ENCODE data around the gene PRSS56.

The PRSS56 gene

GRCh38 chr2:232486558-232487384 lies 33.4 kb upstream of the PRSS56 start:
- peak; percentile 23 for DNase-seq

- peak; percentile 25 for DNase-seq
These were observed 32.6 kb upstream of the PRSS56 start, which contains the start of gene ECEL1 for GRCh38 chr2:232487385-232488096. Gene ECEL1, minus strand, starts transcription at chr2:232487834. Its CDS starts 1,181 bp downstream, at chr2:232486653.

DNA sequence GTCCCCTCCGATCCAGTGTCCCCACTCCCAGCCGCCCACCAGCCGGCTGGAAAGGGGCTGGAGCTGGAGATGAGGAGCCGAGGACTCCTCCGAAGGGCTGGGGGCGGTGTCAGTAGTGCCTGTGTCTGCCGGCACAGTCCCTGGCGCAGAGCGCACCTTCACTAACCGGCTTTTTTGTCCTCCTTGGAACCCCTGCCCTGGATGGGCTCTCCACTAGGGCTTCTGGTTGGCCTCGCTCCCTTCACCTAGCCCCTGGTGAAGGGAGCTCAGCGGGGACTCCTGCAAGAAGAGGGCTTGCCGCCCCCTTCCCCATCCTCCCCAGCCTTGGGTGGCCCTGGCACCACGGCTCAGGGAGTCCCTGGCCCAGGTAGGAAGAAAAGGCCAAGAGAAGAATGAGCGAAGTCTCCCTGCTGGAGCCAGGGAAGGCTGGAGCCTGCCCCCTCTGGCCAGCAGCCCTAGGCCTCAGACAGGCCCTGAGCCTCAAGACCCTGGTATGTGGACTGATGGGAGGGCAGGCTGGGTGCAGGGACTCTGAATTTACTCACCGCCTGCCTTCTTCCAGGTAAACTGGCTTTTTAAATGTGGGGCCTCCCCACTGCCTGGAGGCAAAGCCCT lies 32.0 kb upstream of the PRSS56 start:
- peak; percentile 12 for DNase-seq

DNA sequence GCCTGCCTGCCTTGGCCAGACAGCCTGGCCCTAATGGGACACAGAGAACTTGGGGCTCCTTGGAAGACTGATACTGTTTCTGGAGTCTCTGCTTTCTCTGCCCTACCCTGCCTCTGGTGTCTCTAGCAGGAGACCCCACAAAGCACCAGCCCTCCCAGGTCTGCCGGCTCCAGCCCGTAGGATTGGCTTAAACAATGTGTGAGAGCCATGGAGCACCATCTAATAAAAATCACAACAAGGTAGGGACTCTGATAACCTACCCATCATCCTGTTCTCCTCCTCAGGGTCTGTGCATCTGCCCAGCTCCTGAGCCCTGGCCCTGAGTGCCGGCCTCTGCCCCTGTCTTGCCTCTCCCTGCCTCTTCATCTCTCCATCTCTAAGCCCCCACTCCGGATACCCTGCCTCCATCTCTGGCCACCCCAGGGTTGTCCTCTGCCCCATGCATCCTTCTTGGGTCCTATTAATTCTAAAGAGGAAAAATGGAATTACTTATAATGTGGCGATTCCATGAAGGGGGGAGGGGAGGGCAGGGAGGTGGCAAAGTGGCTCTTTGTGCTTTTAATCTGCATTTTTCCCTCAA lies 31.4 kb upstream of the PRSS56 start:
- peak; percentile 13 for DNase-seq

GRCh38 chr2:232489516-232490220 lies 30.5 kb upstream of the PRSS56 start:
- peak; percentile 18 for DNase-seq

GRCh38 chr2:232490221-232491138 lies 29.7 kb upstream of the PRSS56 start:
- DNase-seq: peak; percentile 29

- peak; percentile 1 for DNase-seq
These were observed 28.9 kb upstream of the PRSS56 start for GRCh38 chr2:232491139-232491780.

DNA sequence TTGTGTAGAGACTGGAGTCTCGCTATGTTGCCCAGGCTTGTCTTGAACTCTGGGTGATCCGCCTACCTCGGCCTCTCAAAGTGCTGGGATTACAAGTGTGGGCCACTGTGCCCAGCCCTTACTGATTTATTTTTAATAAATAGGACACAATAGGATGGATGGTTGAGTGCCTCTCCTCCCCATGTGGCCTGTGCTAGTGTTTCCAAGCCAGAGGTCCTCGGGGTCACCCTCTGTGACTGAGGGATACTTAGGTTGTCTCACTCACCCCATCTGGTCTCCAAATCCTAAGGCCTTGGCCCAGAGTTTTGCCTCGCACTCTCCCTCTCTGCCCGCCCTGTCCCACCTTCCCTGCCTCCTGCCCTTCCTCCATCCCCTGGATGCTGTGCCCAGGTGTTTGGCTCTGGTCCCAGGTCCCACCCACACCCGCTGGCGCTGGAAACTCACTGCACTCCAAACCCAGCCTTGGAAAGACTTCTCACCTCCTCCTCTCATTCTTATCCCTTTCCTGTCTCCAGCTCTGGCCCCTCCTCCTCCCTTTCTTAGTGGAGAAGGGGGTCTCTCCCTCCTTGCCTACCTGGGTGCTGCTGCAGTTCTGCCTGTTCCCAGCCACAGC lies 27.8 kb upstream of the PRSS56 start:
- peak; percentile 7 for DNase-seq

DNA sequence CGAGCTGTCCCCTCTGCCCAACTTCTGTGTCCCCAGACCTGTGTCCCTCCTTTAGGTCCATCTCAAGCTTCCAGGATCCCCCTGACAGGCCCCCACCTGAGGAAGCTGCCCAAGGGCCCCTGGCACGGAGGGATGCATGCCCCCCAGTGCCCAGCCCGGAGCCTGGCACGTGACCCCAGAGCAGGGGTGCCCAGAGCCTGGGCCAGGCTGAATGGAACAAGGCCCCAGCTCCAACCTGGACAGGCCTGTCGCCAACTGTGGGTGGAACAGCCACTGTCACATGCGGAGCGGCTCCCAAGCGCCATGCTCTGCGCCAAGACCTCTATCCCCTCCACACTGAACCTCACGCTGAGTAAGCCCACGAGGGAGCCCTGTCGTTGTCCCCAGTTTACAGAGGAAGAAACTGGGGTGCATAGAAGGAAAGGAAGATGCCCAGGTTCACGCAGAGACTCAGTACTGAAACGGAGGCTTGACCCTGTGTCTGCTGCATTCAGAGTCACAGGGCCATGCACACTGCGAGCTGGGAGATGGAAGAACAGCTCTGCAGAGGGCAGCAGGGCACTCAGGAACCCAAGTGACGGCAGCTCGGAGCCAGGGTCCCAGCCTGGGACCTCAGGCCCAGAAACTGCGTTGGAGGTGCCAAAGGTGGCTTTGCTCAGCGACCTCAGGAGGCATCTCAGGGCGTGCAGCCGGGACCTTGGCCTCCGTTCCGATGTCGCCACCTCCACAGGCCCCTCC lies 27.1 kb upstream of the PRSS56 start:
- peak; percentile 22 for DNase-seq

GRCh38 chr2:232493701-232494474 lies 26.3 kb upstream of the PRSS56 start:
- DNase-seq: peak; percentile 6

- no peak for DNase-seq
These were observed 25.6 kb upstream of the PRSS56 start for GRCh38 chr2:232494542-232494941.

DNA sequence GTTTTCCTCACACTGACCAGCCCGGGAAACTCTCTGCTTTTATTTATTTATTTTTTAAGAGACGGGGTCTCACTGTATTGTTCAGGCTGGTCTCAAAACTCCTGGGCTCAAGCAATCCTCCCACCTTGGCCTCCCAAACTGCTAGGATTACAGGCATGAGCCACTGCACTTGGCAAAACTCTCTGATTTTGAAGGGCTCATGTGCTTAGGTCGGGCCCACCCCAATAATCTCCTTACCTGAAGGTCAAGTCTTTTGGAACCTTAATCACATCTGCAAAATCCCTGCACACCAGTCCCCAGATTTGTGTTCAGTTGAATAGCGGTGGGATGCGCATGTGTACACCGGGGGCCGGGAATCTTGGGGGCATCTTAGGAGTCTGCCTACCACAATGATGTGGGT lies 24.9 kb upstream of the PRSS56 start:
- no peak for DNase-seq

DNA sequence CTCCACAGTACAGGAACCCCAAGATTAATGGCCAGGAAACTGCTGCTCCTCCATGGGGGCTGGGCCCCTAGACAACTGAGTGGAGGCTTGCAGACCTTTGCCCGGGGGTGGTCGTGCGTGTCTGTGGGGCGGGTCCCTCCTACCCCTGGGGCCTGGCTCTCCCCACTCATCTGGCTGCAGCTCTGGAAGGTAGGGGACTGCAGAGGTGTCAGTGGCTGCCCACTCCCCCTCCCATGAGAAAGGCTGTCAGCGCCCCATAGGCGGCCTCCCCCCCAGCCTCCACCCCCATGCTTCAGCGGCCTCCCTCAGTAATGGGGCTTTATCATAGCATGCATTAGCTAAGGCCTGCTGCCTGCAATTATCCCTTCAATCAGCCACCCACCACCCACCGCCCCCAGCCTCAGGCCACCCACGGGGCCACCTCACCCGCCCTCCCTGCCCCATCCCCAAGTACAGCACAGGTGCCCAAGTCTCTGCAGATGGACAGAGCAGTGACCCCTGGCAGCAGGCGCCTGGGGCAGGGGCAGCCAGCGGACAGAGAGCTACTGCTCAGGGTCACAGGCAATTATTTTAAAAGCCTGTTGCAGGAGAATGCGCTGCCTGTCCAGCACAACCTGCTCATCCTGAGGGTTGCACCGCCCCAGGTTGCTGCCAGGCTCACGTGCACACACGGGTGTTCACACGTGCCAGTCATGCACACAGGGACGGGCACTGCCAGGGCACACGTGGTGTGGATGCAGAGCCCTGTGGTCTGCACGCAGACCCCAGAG lies 23.5 kb upstream of the PRSS56 start:
- no peak for DNase-seq

GRCh38 chr2:232497348-232497747 lies 22.8 kb upstream of the PRSS56 start:
- no peak for DNase-seq

GRCh38 chr2:232498452-232498851 lies 21.7 kb upstream of the PRSS56 start:
- no peak for DNase-seq

DNA sequence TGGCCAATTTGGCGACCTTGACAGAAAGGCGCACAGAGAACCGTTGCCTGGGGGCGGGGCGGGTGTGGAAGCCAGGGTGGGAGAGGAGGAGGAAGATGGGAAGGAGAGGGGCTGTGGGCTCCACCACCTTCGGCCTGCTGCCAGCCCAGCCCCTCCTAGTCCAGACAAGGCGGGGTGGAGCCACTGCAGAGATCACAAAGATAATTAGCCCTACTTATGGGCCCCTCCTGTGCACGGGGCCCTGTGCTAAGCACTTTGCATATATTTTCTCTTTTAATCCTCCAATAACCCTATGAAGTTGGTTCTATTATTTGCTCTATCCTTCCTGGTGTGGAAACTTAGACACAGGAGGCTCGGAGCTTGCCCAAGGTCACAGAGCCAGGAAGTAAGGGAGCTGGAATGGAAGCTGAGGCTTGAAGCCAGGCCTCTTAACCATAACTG lies 18.8 kb upstream of the PRSS56 start:
- DNase-seq: no peak

- DNase-seq: no peak
These were observed 18.3 kb upstream of the PRSS56 start for GRCh38 chr2:232501794-232502390.

- DNase-seq: no peak
These were observed 17.7 kb upstream of the PRSS56 start for GRCh38 chr2:232502511-232502910.

Data from left hindlimb (tissue), 1 donor.